ENCODE measurements around the gene C8G.
A peak's percentile ranks its signal among the peaks of the same experiment; 100 is the strongest.

Gene C8G

GRCh38 chr9:136944519-136945332 lies at the start of gene C8G, which contains the start of gene FBXW5:
Gene C8G, plus strand, starts transcription at chr9:136945243. Its CDS starts 78 bp downstream, at chr9:136945321.
Gene FBXW5, minus strand, starts transcription at chr9:136944738. Its CDS starts 655 bp downstream, at chr9:136944083.
- peak; percentile 88 for DNase-seq (ENCODE audit: low spot score)

GRCh38 chr9:136896027-136896426 lies 49.0 kb upstream of the C8G start:
- DNase-seq (ENCODE audit: low spot score) = no peak

DNA sequence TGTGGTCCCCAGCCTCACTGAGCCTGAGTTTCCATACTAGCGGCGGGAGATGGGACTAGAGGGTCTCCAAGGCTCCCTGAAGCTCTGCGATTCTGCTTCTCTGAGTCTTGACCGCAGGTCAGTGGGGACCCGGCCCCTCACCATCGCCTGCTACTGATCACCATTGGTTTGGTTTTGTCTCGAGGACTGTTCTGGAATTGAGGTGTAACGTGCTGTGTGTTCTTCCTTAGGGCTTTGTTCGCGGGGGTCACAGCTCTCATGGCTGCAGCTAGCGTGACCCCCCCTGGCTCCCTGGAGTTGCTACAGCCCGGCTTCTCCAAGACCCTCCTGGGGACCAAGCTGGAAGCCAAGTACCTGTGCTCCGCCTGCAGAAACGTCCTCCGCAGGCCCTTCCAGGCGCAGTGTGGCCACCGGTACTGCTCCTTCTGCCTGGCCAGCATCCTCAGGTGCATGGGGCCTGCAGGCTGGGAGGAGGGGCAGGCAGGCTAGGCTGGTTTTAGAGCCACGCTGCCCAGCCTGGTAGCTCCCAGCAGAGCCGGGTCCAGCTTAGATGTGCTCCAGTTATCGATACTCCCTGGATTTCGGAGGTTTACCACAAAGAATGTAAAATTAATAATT lies 46.5 kb upstream of the C8G start:
- DNase-seq (ENCODE audit: low spot score) = no peak

GRCh38 chr9:136899196-136899595 lies 45.8 kb upstream of the C8G start:
- DNase-seq (ENCODE audit: low spot score) = no peak

GRCh38 chr9:136900556-136900955 lies 44.5 kb upstream of the C8G start:
- no peak for DNase-seq (ENCODE audit: low spot score)

GRCh38 chr9:136900988-136901515 lies 44.0 kb upstream of the C8G start:
- DNase-seq (ENCODE audit: low spot score) = peak; percentile 75

DNA sequence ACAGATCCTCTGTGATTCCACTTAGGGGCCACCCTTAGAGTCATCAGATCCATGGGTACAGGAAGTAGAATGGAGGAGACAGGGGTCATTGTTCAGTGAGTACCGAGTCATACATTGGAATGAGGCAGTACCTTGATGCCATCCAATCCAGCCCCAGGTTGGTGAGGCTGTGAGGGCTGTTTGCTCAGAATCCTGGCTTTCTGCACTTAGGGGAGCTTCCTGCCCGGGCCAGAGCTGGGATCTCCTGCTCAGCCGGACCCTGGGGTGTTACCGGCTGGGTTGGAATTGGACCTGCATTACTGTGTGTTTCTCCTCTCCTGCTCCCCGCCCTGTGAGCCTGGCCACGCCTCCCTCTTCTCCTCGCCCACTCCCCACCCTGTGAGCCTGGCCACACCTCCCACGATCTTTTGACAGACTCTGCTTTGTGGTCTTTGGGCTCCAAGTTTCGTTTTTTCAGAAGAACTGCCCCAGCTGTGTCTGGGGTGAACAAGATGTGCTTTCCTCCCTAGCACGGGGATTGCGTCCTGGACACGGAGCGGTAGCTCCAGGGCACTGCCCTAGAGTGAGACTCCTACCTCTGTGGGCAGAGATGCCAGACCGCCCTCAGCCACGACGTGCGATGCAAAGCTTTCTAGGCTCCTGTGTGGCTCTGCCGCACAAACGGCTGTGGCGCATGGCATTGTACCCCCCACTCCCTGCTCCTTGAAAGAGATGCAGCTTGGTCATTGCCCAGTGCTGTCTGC lies 43.4 kb upstream of the C8G start:
- peak; percentile 88 for DNase-seq (ENCODE audit: low spot score)

- peak; percentile 72 for DNase-seq (ENCODE audit: low spot score)
Observed at GRCh38 chr9:136902259-136902821, 42.7 kb upstream of the C8G start.

GRCh38 chr9:136903041-136903554 lies 41.9 kb upstream of the C8G start:
- DNase-seq (ENCODE audit: low spot score) = no peak

DNA sequence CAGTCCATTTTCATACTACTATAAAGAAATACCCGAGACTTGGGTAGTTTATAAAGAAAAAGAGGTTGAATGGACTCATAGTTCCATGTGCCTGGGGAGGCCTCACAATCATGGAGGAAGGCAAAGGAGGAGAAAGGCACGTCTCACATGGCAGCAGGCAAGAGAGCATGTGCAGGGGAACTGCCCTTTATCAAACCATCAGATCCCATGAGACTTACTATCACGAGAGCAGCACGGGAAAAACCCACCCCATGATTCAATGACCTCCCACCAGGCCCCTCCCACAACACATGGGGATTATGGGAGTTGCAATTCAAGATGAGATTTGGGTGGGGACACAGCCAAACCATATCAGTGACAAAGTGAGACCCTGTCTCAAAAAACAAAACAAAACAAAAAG lies 38.8 kb upstream of the C8G start:
- DNase-seq (ENCODE audit: low spot score) = no peak

GRCh38 chr9:136907011-136907914 lies 37.8 kb upstream of the C8G start:
- no peak for DNase-seq (ENCODE audit: low spot score)

- no peak for DNase-seq (ENCODE audit: low spot score)
Observed at GRCh38 chr9:136910197-136910900, 34.7 kb upstream of the C8G start.

GRCh38 chr9:136910901-136911245 lies 34.2 kb upstream of the C8G start:
- DNase-seq (ENCODE audit: low spot score) = no peak

DNA sequence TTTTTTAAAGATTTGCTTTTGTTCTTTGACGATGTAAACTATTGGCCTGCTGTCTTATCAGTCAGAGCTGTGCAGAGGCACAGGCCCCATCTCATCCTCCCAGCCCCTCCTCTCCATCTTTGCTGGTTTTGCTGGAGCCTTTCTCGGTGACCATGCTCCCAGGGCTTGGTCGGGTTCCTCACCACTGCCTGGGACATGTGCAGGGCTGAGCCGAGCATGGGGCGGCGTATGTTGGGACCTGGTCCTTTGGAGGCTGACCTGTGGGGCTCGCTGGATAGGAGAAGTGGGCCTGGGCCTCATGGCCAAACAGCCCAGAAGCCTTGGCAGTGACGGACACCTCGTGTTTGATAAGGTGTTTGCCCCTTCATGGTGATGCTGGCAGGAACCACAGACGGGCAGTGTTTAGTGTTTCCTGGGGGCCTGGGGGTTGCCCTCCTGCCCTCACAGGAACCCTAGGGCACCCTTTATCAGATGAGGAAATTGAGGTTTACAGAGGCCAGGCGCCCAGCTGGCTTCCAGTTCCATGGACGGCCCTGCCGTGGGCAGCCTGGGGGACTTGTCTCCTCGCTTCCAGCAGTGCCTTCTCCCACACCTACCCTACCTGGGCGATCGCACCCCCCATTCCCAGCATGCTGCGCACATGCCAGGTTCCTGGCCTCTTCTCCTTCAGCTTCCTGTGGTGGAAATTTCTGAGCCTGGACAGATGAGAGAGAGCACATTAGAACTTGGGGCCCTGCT lies 31.2 kb upstream of the C8G start:
- DNase-seq (ENCODE audit: low spot score) = no peak

GRCh38 chr9:136915632-136916329 lies 29.3 kb upstream of the C8G start:
- no peak for DNase-seq (ENCODE audit: low spot score)

- no peak for DNase-seq (ENCODE audit: low spot score)
Observed at GRCh38 chr9:136916330-136917184, 28.5 kb upstream of the C8G start.

- no peak for DNase-seq (ENCODE audit: low spot score)
Observed at GRCh38 chr9:136917902-136918301, 27.1 kb upstream of the C8G start.

DNA sequence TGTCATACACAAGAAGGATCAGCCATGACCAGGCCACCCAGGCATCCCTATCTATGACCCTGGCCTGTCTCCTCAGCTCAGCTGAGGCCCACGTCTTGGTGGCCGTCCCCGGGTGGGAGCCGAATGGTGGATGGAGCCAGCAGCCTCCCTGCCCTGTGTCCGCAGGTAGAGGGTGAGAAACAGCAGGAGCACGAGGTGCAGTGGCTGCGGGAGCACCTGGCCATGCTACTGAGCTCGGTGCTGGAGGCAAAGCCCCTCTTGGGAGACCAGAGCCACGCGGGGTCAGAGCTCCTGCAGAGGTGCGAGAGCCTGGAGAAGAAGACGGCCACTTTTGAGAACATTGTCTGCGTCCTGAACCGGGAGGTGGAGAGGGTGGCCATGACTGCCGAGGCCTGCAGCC lies 25.0 kb upstream of the C8G start:
- no peak for DNase-seq (ENCODE audit: low spot score)
